AG04449 (cell line): ENCODE measurements around the gene WIF1.

Experiments used
- CTCF ChIA-PET: fragments of 350-600 bp; formaldehyde crosslinking; extraction: SDS; loops from one replicate; lab custom pipeline; 2021; ENCODE audit warnings: antibody characterized with exemption; lab: Yijun Ruan, JAX
- POLR2A ChIA-PET: fragments of 400-600, 350-600 bp; formaldehyde crosslinking; extraction: SDS; loops from one replicate; lab custom pipeline; 2020; ENCODE audit warnings: antibody characterized with exemption, inconsistent platforms; lab: Yijun Ruan, JAX
- DNase-seq: peaks from one replicate; pipeline ENCODE4 v3.0.0-alpha.2; 2010; ENCODE audit warnings: low read depth, low spot score
- H3K4me3 ChIP-seq: 2 replicates; pipeline ENCODE4 v1.5.1; 2011; ENCODE audit warnings: low read depth, mild to moderate bottlenecking, control low read depth, low read length
- TF ChIP-seq, protein P1 (sequence below): IDR thresholded peaks from one replicate; pipeline ENCODE4 v1.5.1; 2011; ENCODE audit warnings: mild to moderate bottlenecking, moderate library complexity, low read length, control low read depth, inconsistent platforms; ENCODE audit not compliant: insufficient read depth; ENCODE audit errors: missing control alignments

WIF1 gene

DNA sequence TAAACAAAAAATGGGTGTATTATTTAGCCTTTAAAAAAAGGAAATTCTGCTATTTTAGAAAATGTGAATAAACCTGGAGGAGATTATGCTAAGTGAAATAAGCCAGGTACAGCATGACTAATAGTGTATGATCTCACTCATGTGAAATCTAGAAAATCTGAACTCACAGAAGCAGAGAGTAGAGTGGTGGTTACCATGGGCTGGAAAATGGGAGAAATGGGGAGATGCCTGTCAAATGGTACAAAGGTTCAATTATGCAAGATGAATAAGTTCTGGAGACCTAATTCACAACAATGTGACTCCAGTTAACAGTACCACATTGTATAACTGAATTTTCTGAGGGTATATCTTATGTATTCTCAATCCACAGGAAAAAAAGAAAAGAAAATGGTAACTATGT, 30.9 kb upstream of the WIF1 start:
- CTCF ChIA-PET = no interaction called here
- TF ChIP-seq, protein P1, sequence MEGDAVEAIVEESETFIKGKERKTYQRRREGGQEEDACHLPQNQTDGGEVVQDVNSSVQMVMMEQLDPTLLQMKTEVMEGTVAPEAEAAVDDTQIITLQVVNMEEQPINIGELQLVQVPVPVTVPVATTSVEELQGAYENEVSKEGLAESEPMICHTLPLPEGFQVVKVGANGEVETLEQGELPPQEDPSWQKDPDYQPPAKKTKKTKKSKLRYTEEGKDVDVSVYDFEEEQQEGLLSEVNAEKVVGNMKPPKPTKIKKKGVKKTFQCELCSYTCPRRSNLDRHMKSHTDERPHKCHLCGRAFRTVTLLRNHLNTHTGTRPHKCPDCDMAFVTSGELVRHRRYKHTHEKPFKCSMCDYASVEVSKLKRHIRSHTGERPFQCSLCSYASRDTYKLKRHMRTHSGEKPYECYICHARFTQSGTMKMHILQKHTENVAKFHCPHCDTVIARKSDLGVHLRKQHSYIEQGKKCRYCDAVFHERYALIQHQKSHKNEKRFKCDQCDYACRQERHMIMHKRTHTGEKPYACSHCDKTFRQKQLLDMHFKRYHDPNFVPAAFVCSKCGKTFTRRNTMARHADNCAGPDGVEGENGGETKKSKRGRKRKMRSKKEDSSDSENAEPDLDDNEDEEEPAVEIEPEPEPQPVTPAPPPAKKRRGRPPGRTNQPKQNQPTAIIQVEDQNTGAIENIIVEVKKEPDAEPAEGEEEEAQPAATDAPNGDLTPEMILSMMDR = no peak
- no peak overlapping the region for H3K4me3 ChIP-seq
- DNase-seq = no peak
- POLR2A ChIA-PET = no interaction called here

DNA sequence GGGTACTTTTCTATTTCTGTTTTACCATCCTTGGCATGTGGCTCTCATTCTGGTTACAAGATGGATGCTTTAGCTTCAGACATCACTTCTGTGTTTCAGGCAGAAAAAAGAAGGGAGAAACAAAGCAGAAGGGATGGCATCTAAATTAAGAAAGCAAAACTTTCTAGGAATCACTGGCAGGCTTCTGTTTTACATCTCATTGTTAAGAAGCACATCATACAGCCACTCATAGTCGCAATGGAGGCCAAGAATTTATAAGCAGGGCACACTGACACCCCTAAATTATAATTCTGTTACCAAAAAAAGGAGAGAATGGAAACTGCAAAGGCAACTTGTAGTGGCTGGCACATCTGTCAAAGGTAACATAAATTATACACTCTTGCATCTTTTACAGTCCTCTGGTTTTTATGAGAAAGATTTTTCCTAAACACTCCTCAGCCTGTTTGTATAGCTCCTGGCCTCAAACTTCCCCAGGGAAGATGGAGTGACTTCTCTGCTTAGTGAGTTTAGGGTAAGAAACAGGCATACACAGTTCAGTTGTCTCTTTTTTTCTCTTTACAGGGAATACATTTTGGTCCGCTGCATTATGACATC, 26.3 kb upstream of the WIF1 start:
- CTCF ChIA-PET = no interaction called here
- TF ChIP-seq, protein P1 = no peak
- H3K4me3 ChIP-seq = no peak overlapping the region
- no peak for DNase-seq
- POLR2A ChIA-PET = no interaction called here

DNA sequence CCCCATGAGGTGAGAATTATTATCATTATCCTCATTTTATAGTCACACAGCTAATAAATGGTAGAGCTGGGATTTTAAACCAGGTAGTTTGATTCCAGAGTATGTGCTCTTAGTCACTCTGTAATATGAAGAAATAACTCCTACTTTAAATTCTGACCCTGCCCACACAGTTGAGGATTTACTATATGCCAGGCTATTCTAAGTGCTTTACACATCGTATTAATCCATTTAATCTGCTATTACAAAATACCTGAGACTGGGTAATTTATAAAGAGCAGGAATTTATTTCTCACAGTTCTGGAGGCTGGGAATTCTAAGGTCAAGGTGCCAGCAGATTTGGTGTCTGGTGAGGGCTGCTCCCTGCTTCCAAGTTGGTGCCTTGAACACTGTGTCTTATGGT, 19.6 kb upstream of the WIF1 start:
- TF ChIP-seq, protein P1 = no peak
- no peak overlapping the region for H3K4me3 ChIP-seq
- POLR2A ChIA-PET = no interaction called here
- DNase-seq = no peak
- CTCF ChIA-PET = interaction anchor here (3.6 kb wide), 1 partner anchor 17 kb away, joined by 17 read pairs; no protein-coding TSS in a partner anchor

DNA sequence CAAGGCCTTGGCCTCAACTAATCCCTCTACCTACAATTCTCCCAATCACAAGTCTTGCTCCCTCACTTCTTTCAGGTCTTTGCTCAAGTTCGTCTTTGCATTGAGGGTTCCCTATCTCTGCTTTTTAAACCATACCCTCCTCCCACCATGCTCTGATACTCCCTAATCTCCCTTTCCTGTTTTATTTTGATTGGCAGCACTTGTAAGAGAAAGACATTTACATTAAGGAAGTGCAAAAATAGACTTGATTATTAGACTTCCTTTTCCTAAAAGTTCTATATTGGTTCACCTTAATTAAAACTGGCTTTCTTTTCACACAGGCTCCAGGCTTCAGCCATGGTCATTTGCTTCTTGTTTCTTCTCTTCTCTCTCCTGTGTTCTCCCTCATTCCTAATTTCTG, 18.3 kb upstream of the WIF1 start:
- H3K4me3 ChIP-seq = no peak overlapping the region
- no peak for DNase-seq
- CTCF ChIA-PET = interaction anchor here (3.6 kb wide), 1 partner anchor 16 kb away, joined by 17 read pairs; no protein-coding TSS in a partner anchor
- POLR2A ChIA-PET = no interaction called here
- TF ChIP-seq, protein P1 = no peak

DNA sequence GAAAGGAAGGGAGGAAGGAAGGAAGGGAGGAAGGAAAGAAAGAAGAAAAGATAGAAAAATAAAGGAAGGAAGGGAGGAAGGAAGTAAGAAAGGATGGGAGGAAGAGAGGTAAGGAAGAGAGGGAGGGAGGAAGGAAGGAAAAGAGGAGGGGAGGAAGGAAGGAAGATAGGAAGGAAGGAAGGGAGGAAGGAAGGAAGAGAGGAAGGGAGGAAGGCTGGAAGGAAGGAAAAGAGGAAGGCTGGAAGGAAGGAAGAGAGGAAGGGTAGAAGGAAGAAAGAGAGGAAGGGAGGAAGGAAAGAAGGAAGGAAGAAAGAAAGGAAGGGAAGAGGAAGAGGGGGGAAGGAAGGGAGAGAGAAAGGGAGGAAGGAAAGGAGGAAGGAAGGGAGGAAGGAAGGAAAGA, 12.8 kb upstream of the WIF1 start:
- CTCF ChIA-PET = interaction anchor here (0.9 to 1.7 kb wide), 7 partner anchors 8 to 339 kb away, joined by 3 to 7 read pairs (median 5); no protein-coding TSS in a partner anchor
- TF ChIP-seq, protein P1 = no peak
- H3K4me3 ChIP-seq = no peak overlapping the region
- POLR2A ChIA-PET = no interaction called here
- DNase-seq = no peak

DNA sequence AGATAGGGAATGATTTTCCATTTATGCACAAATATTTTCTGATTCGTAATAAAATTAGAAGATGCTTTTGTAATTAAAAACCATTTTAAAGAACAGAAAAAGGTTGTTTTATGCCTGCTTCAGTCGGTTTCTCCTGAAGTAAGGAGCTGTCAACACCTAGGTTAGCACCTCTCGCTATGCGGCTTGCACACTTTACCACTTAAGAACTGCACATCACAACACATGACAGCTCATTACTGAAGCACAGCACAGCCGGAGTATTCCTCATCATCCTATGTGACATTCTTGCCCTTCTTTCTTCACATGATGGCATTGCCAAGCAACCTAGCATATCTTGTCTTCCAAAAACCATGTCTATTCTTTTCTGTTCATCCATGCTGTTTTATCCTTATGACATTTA, 5.4 kb upstream of the WIF1 start:
- ChIA-PET CTCF (interaction anchor here (2.0 to 5.2 kb wide), 2 partner anchors 234 to 324 kb away, joined by 6 to 109 read pairs; no protein-coding TSS in a partner anchor), POLR2A (no interaction called here)
- TF ChIP-seq, protein P1 = no peak
- no peak overlapping the region for H3K4me3 ChIP-seq
- no peak for DNase-seq
